ENCODE measurements around the gene CCDC157.

DNA sequence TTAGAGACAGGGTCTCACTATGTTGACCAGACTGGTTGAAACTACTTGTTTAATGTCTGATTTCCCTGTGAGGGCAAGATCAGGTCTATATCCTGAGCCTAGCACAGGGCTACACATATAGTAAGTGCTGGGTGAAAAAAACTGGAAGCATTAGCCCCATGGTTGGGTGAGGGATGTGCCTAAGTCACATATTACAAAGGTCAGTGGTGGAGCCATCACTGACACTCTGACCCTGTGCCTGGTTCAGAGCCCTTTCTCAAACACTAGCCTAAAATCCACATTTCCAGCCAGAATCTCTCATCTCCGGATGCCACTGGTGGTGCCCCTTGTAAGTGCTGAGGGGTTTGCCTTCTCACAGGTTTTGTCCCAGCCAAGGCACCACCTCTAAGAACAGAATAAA lies 39.0 kb upstream of the CCDC157 start:
- TF ChIP-seq, protein P1, sequence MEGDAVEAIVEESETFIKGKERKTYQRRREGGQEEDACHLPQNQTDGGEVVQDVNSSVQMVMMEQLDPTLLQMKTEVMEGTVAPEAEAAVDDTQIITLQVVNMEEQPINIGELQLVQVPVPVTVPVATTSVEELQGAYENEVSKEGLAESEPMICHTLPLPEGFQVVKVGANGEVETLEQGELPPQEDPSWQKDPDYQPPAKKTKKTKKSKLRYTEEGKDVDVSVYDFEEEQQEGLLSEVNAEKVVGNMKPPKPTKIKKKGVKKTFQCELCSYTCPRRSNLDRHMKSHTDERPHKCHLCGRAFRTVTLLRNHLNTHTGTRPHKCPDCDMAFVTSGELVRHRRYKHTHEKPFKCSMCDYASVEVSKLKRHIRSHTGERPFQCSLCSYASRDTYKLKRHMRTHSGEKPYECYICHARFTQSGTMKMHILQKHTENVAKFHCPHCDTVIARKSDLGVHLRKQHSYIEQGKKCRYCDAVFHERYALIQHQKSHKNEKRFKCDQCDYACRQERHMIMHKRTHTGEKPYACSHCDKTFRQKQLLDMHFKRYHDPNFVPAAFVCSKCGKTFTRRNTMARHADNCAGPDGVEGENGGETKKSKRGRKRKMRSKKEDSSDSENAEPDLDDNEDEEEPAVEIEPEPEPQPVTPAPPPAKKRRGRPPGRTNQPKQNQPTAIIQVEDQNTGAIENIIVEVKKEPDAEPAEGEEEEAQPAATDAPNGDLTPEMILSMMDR (IDR thresholded peaks at IDR 0.05), result no peak
- TF ChIP-seq POLR2A (IDR thresholded peaks at IDR 0.05; ENCODE audit: low read depth) (no peak), EP300 (IDR thresholded peaks at IDR 0.05) (no peak)
